ENCODE measurements around the gene SCN8A. TPM values are rescaled to one million over a fixed set of nuclear protein-coding genes. Genes with fewer than 3 reads are reported as not detected.

The SCN8A gene
- total RNA-seq, 1 experiment from 2014 or later = 5.4 TPM

GRCh38 chr12:51788876-51789275 is 197.8 kb downstream of the SCN8A start:
- CTCF ChIA-PET = no interaction called here
- BruUV-seq (replicated peaks) = no TSS peak

GRCh38 chr12:51792417-51792816 is 201.4 kb downstream of the SCN8A start:
- no peaks in the 10 kb centered on the region for H3K36me3 ChIP-seq (ENCODE audit: insufficient read depth, low read length, poor library complexity, severe bottlenecking)
- ChIA-PET CTCF (no interaction called here), POLR2A (ENCODE audit: low non-redundant PET) (no interaction called here)
- H3K4me3 ChIP-seq (ENCODE audit: low read depth, low read length, poor library complexity, severe bottlenecking) = no peak overlapping the region
- intact Hi-C loops (cut with micrococcal nuclease; ENCODE audit: unreplicated experiment) = no loop called here
- no TSS peak for BruUV-seq (replicated peaks)
- H3K4me1 ChIP-seq (ENCODE audit: insufficient read depth, low read length, poor library complexity, severe bottlenecking) = no peaks in the 10 kb centered on the region
- TF ChIP-seq EZH2 (IDR thresholded peaks at IDR 0.05; ENCODE audit: borderline replicate concordance, low read depth, low read length, poor library complexity, severe bottlenecking) (no peak), CTCF (conservative IDR thresholded peaks at IDR 0.05; ENCODE audit: low read depth, low read length) (no peak)
- DNase-seq (ENCODE audit: low spot score) = no peak
- H3K9me3 ChIP-seq (ENCODE audit: low read depth, low read length, poor library complexity, severe bottlenecking) = no peaks in the 10 kb centered on the region
- no peaks in the 10 kb centered on the region for H3K27me3 ChIP-seq (replicated peaks; ENCODE audit: insufficient read depth, low read depth, low read length, poor library complexity)
- H3K27ac ChIP-seq (ENCODE audit: low read depth, low read length, poor library complexity, severe bottlenecking) = no peak overlapping the region

More at GRCh38 chr12:51788876-51789275, 197.8 kb downstream of the SCN8A start:
- Histone ChIP-seq H3K36me3 (ENCODE audit: insufficient read depth, low read length, poor library complexity, severe bottlenecking) (no peaks in the 10 kb centered on the region), H3K9me3 (ENCODE audit: low read depth, low read length, poor library complexity, severe bottlenecking) (no peaks in the 10 kb centered on the region), H3K27me3 (replicated peaks; ENCODE audit: insufficient read depth, low read depth, low read length, poor library complexity) (no peaks in the 10 kb centered on the region), H3K4me3 (ENCODE audit: low read depth, low read length, poor library complexity, severe bottlenecking) (no peak overlapping the region), H3K27ac (ENCODE audit: low read depth, low read length, poor library complexity, severe bottlenecking) (no peak overlapping the region), H3K4me1 (ENCODE audit: insufficient read depth, low read length, poor library complexity, severe bottlenecking) (no peaks in the 10 kb centered on the region)
- intact Hi-C loops (cut with micrococcal nuclease; ENCODE audit: unreplicated experiment) = no loop called here
- POLR2A ChIA-PET (ENCODE audit: low non-redundant PET) = interaction anchor here (0.6 kb wide), 1 partner anchor 12 kb away, joined by 4 read pairs; no protein-coding TSS in a partner anchor
- TF ChIP-seq CTCF (conservative IDR thresholded peaks at IDR 0.05; ENCODE audit: low read depth, low read length) (no peak), EZH2 (IDR thresholded peaks at IDR 0.05; ENCODE audit: borderline replicate concordance, low read depth, low read length, poor library complexity, severe bottlenecking) (no peak)
- no peak for DNase-seq (ENCODE audit: low spot score)

GRCh38 chr12:51793201-51793600 is 202.2 kb downstream of the SCN8A start:
- CTCF ChIA-PET = no interaction called here
- Histone ChIP-seq H3K4me1 (ENCODE audit: insufficient read depth, low read length, poor library complexity, severe bottlenecking) (no peaks in the 10 kb centered on the region), H3K4me3 (ENCODE audit: low read depth, low read length, poor library complexity, severe bottlenecking) (no peak overlapping the region), H3K9me3 (ENCODE audit: low read depth, low read length, poor library complexity, severe bottlenecking) (no peaks in the 10 kb centered on the region), H3K36me3 (ENCODE audit: insufficient read depth, low read length, poor library complexity, severe bottlenecking) (no peaks in the 10 kb centered on the region), H3K27me3 (replicated peaks; ENCODE audit: insufficient read depth, low read depth, low read length, poor library complexity) (no peaks in the 10 kb centered on the region), H3K27ac (ENCODE audit: low read depth, low read length, poor library complexity, severe bottlenecking) (no peak overlapping the region)
- TF ChIP-seq EZH2 (IDR thresholded peaks at IDR 0.05; ENCODE audit: borderline replicate concordance, low read depth, low read length, poor library complexity, severe bottlenecking) (no peak), CTCF (conservative IDR thresholded peaks at IDR 0.05; ENCODE audit: low read depth, low read length) (no peak)
- intact Hi-C loops (cut with micrococcal nuclease; ENCODE audit: unreplicated experiment) = no loop called here
- BruUV-seq (replicated peaks) = no TSS peak
- POLR2A ChIA-PET (ENCODE audit: low non-redundant PET) = no interaction called here
- no peak for DNase-seq (ENCODE audit: low spot score)

Measured in A673 (cell line).